Prostate gland (tissue), 2 donors: Measurements from ENCODE around the gene RTN4R.
"Not testable (repeated sequence)": the region's sequence is repeated elsewhere in the genome, so short reads cannot be mapped to it uniquely, and the experiment has no call there.

Experiments
- CTCF ChIP-seq, 4 experiments: fragments of 200-600 bp in 2 of 4; fragments of 450-650 bp in 2 of 4; sonication (generic) in 2 of 4; IDR thresholded peaks; 1 replicate in 3 of 4; 2 replicates in 1 of 4; pipeline ENCODE4 v1.5.1; 2016 to 2019; ENCODE audit warnings: antibody characterized with exemption in 4 of 4, mild to moderate bottlenecking in 2 of 4, moderate library complexity in 2 of 4
- POLR2A ChIP-seq: fragments of 450-650 bp; IDR thresholded peaks from one replicate; pipeline ENCODE4 v1.6.1; 2016; ENCODE audit warnings: antibody characterized with exemption, mild to moderate bottlenecking

GRCh38 chr22:20313306-20314077 lies 45.4 kb upstream of the RTN4R start:
- not testable (repeated sequence) for TF ChIP-seq CTCF (IDR thresholded peaks at IDR 0.05); POLR2A
